Left colon (tissue), 2 donors: ENCODE results near the gene GPR146. TPM values are rescaled to one million over a fixed set of nuclear protein-coding genes. Genes with fewer than 3 reads are reported as not detected.

Experiments used
- ATAC-seq: fragments of 200-7000 bp; cut with Tn5 transposase; one replicate; pipeline ENCODE4 v1.9.1; 2020; ENCODE audit warnings: mild to moderate bottlenecking, moderate library complexity
- DNase-seq, 2 donors: peaks; one replicate each; pipeline ENCODE4 v3.0.0-alpha.2; 2020
- intact Hi-C, 2 donors: fragments of 100-400 bp; cut with DNase I in 1 of 2; cut with micrococcal nuclease in 1 of 2; formaldehyde crosslinking; loops; one replicate each; pipeline versions ENCODE4 v1.11.2 to v1.14.0; 2022; cut with DNase I, micrococcal nuclease
- total RNA-seq, 2 donors: library from RNA; stranded (reverse); fragmentation: NEBNext Ultra II Directional; extraction: Animal tissue kit (Norgen Biotek cat#: 25700); gene quantifications; one replicate each; pipeline ENCODE4 v1.2.1, GENCODE V29; 2021
- donor health status: DM: no; HTN: no; CAD: no.
- donor health status: DM: yes; HTN: yes; CAD: no.

Gene GPR146
- total RNA-seq, 2 donors from 2014 or later: 4.0 to 7.4 TPM

DNA sequence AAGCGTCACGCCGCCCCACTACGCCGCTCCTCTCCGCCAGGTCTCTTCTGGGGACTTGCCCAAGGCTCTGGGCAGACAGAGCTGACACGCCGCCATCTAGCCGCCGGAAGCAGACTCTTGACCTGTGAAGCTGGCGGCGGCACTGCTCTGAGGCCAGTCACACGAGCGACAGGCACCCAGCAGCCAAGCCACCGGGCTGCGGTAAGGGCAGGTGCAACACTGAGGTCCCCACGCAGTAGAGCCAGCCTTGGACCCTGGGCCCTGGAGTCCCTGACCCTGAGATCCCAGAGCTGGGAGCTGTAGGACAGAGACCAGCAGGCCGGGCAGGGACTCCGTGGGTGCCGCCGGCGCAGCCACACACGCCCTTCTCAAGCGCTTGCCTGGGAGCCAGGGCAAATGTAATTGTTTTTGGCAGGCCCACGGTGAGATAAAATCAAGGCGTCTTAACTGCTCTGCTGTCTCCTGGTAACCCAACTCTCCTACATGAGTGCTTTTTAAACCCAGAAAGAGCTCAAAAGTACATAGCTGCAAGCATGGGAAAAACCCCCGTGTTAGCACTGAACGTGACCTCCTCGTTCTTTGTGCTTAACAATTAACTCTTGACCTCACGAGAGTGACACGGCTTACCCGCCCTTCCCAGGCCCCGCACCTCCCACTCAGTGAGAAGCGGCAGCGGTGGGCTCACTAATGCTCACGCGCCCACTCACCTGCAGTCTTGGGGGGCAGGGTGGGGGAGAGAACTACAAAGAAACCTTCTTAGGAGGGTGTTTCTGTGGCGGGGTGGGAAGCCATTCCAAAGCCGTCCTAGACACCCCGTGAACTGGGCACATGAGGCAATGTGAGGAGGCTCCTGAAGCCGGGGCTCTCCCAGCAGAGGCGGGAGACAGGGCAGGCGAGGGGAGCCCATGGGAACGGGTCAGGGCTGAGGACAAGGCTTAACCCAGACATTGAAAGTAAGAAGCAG, 52.1 kb downstream of the GPR146 start:
- DNase-seq: no peak
- intact Hi-C loops: no loop called here
- peak; percentile 27 for ATAC-seq

DNA sequence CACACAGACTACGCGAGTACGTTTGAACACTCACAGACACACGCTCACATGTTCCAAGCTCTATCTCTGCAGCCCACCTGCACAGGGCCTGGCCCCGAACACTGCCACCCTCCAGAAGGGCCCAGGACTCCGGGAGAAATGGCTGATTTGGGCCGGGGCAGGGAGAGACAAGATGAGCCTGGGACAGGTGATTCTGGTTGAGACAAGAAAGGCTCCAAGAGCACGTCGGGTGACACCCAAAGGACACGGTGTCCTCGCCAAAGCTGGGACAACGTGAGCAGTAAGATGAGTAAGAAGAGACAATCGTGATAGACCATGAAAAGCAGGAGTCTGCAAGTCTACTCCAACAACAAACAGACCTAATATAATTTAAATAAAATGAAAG, 52.8 kb downstream of the GPR146 start:
- ATAC-seq (no peak), DNase-seq (no peak)
- intact Hi-C loops: no loop called here

DNA sequence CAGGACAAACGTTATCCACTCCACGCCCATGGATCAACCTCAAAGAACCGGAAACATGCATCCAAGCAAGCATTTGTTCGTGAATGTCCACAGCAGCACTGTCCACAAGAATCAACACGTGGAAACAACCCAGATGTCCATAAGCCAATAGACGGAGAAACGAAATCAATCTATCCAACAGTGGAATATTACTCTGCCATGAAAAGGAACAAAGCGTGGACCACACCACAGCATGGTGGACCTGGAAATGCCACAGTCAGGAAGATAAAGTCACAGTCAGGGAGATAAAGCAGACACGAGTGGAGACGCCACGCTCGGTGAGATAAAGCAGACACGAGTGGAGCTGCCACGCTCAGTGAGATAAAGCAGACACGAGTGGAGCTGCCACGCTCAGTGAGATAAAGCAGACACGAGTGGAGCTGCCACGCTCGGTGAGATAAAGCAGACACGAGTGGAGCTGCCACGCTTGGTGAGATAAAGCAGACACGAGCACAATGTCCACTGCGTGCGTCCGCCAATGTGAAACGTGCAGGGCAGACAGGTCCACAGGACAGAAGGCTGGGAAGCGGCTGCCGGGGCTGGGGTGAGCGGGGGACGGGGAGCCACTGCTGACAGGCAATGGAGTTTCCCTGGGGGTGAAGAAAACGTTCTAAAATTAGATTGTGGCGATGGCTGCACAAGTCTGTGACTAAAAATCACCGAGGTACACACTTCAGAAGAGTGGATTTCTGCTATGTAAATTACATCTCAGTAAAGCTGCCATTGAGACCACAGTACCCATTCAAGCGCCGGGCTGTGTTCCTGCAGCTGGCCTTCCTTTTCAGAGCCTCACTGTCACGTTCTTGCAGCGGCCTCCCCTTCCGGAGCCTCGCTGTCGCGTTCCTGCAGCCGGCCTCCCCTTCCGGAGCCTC, 54.2 kb downstream of the GPR146 start:
- ATAC-seq (no peak), DNase-seq (no peak)
- intact Hi-C loops: no loop called here

DNA sequence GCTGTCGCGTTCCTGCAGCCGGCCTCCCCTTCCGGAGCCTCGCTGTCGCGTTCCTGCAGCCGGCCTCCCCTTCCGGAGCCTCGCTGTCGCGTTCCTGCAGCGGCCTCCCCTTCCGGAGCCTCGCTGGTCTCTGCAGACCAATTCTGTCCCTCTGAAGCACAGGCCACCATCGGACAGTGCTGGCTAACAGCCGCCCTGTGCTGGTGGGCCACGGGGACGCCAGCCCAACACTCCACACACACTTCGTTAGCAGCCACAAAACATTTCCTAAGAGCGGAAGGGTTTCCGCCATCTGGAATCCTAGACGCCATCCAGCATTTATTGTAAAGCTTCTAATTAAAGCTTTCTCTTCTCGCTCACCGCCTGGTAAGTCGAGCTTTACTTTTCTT, 54.8 kb downstream of the GPR146 start:
- intact Hi-C loops: no loop called here
- DNase-seq (no peak), ATAC-seq (no peak)

DNA sequence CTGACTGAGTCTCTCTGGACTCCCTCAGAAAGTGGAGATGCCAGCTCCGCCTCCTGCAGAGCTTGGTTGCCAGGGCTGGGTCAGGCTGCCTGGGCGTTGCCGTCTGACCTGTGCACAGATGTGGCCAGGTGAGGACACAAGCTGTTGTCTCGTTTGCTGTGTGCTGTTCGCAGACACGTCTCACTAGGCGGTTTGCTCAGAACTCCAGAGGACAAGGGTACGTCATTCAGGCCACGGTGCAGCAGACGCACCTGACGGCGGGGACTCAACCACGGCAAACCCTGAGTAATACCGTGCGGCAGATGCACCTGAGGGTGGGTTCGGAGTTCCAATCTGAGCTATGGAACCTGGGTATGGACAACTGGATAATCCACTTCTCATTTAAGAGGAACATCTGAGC, 55.3 kb downstream of the GPR146 start:
- ATAC-seq: peak; percentile 44
- intact Hi-C loops: no loop called here

DNA sequence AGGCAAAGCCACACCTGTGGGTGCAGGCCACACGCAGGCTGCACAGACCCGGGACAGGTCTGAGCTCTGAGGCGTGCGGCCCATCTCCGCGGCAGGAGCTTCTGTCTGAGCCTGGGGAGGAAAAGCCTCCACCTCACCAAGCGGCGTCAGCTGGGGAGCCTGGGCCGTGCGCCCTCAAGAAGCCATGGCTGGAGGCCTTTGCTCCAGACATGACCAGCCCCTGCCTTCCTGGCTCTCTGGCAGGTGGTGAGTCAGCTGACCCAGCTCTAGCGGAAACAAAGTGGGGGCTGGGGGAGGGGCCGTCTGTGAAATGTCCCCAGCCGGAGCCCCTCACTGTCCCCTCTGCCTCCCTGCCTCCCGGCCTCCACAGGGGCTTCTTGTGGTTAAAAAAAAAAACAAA, 56.0 kb downstream of the GPR146 start:
- DNase-seq: no peak
- intact Hi-C loops: no loop called here
- ATAC-seq: no peak

More for the DNA sequence above, 55.3 kb downstream of the GPR146 start:
- DNase-seq: no peak

DNA sequence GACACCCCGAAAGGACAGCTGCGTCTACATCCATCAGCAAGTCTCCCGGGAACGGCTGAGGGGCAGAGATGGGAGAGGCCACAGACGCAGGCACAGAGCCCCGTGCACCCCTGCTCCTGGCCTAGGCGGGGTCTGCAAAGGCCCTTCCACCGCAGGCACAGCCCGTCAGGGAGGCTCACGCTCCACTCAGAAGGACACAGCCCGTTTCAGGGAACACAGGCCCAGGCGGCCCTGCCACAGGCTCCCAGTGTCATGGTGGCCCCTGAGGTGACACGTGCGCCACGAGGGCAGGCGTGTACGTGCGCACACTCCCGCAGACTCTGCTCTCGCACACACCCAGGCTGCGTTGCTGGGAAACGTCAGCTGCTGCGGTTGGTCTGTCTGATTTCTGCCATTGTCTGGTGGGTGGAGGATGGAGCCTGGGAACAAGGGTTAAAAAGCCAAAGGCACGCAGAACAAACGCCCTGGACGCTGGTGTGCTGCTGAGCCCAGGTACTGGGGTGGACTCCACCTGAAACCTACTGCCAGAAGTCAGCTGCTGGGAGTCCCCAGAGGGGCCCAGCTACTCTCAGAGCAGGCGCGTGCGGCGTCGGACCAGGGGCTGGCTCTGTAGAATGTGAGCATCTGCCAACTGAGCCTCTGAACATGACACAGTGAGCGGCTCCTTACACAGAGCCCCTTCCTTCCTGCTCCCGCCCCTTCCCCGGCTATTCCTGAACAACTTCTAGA, 56.7 kb downstream of the GPR146 start:
- DNase-seq: no peak
- intact Hi-C loops: no loop called here
- no peak for ATAC-seq

DNA sequence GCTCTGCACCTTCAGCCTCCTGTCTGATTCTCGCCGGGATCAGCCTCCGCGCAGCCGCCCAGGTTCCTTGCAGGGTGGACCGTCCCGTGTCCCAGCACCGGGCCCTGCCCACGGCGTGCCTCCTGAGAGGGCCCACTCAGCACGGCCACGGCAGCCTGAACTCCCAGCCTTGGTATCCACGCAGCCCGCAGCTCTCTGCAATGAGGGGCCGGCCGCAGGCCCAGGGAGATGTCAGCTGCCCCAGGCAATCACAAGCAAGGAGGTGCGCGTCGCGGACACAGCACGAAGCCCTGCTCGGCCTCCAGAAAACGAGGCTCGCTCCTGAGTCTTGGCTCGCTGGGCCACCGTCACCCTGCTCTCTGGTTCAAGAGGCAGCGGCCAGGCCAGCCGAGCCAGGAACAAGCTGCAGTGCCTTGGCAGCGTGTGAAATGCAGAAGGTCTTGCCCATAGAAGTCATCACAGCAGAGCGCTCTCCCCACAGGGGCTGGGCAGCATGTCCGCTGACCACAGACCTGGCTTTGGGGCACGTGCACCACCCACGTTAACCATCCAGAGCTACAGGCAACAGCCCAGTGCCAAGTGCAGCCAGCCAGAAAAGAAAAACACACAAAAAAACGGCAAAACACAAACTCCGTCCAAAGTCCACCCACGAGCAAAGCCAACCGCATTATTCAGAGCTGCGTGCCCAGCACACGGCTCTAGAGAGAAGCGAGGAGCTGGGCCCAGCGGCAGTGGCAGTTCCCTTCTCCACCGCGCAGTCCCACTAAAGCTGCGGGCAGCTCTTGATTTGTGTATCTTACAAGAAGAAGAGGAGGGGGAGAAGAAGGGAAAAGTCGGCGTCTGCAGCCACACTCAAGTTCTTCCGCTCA, 57.5 kb downstream of the GPR146 start:
- intact Hi-C loops: no loop called here
- DNase-seq: no peak
- peak; percentile 23 for ATAC-seq

DNA sequence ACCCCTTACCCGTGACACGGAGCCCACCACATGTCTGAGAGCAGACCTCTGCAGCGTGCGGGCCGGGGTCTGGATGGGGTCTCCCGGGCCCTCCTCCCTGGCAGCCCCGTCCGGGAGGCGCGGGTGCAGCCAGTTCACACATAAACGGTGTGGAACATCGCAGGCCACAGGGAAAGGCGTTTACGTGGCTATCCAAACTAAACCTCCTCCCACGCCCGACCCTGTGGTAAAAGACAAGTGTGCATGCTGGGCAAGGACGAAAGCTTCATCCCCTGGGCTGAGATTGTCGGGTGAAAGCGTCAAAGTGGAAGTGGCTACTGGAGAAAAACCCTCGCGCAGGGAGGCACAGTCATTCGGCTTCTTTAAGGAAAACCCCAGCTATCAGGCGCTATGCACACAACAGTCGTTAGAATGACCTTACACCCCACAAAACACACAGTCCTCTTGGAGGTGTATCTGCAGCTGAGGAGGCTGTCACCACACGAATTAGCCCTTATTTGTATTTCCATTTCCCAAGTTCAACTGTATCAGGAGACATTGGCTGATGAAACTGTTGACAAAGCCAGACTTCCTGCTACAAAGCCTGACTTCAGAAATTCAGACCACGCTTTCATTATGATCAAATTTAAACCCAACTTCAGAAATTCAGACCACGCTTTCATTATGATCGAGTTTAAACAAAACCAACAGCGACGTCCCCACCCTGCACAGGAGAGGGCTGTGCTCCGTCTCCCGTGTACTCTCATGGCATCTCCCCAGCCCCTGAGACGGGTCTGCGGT, 58.9 kb downstream of the GPR146 start:
- ATAC-seq (peak; percentile 59), DNase-seq (no peak)
- intact Hi-C loops: no loop called here

DNA sequence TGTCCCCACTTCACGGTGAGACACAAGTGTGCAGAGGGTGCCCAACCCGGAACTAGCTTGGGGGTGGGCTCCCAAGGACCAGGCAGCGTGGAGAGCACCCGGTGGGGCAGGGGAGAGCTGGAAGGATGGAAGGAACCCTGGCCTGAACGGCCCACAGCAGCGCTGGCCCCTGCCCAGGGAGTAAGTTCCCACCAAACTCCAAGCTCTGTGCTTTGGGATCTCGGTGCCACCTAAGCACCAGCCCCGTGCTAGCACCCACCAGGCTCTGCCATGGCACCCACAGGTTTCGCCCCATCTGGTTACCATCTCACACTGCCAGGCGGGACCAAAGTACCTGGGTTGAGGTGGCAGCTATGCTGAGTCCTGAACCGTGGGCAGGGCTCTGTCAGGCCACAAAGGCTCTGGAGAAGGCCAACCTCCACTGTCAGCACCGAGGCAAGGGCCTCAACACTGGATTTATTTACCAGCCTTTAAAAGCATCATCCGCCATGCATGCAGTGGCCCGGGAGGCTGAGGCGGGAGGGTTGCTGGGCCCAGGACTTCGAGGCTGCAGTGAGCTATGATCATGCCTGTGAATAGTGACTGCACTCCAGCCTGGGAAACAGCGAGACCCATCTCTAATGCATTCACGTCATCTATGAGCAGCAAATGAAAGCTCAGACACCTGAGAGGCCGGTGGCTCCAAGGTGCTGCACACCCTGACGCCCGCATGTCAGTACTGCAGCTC, 59.6 kb downstream of the GPR146 start:
- DNase-seq: no peak
- intact Hi-C loops: no loop called here
- no peak for ATAC-seq

DNA sequence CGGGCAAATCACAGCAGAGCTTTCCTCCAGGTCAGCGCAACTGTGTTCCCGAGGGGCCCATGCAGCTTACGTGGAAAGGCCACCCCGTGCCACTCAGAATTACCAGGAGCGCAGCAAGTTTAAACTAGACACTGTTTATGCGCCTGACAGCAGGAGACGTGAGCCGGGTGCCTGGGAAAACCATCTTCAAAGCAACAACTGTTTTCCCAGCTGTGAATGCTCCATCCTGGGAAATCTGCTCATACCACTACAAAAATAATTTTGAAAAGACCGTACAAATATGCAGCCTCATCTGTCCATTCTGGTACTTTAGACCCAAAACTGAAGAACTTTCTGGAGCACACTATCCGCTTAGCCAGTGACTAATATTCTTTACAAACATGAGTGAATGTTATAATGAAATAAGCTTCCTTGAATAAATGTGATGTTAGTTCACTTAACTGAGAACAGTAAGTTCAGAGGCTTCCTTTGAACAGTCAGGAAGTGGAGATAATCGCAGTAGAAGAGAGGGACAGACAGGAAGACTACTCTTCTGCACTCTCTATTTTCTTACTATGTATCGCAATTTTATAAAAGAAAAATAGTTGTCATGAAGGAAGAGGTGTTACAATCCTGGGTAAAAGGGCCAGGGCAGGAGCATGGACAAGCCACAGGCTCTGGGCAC, 60.3 kb downstream of the GPR146 start:
- intact Hi-C loops: no loop called here
- ATAC-seq (no peak), DNase-seq (no peak)

DNA sequence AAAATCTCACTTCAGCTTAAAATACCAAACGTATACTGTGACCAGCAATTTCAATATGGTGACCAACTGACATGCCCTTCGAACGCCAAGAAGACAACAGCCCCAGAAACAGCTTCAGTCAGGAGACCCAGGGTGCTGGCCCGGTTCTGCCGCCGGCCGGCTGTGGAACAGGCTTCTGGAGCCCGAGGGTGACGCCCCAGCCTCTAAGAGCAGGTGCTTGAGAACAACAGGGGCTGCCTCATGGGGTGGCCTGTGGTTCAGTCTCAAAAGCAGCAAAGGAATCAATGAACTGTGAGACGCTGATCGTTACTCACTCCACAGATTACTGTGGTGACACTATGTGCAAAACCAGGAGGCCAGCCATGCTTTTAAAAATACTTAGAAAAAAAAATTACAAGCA, 60.8 kb downstream of the GPR146 start:
- no peak for ATAC-seq
- intact Hi-C loops: no loop called here
- no peak for DNase-seq

DNA sequence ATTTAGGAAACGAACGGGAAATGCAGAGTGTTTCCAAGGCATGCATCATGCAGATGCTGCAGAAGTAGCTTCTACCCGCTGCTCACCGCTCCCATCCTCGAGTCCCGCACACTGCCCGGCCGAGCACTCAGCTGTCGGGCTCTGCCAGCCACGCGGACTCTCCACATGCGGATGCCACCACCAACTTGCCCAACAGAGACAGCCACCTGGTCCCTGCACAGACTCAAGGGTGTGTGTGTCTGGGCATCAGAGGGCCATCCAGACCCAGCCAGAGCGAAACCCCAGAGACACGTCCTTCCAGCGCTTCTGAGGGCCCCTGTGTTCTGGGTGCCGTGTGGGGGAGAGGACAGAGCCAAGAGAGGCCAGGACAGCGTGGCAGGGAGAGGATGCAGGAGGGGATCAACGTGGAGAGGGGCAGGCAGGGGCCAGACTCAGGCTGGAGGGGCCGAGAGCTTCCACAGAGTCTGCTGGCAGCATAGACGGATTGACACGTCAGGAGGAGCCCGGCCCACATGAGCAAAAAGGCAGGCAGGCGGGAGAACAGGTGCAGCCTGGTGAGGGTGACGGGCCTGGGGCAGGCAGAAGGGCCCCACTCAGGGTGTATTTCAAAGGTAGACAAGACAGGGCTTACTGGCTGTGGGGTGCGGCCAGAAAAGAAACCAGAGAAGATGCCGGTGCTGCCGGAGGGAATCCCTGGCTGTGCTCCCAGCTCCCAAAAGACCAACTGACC, 61.9 kb downstream of the GPR146 start:
- intact Hi-C loops: no loop called here
- DNase-seq: no peak
- ATAC-seq: no peak

DNA sequence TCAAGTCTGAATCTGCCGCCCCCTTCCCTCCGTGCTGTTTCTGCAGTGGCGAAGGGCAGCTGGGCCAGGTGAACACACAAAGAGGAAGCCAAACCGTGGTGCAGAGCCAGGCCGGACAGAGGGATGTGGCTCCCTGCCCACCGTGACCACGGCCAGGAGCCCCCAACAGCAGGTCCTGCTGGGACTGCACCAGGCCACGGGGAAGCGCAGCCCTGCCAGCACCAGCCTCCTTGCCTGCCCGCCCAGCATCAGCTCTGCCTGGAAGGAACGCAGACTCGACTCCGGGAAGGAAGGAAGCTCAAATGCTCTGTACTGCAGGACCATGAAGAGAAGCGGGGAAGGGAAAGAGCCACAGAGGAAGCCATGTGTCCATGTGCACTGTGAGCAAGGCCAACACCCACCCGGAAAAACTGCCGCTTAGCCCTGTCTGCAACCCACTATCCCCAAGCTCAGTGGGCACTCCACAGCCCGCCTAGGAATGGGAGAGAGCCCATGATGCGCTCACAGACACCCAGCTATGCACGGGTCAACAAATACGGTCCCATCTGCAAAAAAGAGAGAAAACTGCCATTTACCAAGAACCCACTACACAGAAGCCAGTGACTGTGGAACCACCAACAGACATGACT, 62.6 kb downstream of the GPR146 start:
- intact Hi-C loops: no loop called here
- ATAC-seq (no peak), DNase-seq (no peak)

DNA sequence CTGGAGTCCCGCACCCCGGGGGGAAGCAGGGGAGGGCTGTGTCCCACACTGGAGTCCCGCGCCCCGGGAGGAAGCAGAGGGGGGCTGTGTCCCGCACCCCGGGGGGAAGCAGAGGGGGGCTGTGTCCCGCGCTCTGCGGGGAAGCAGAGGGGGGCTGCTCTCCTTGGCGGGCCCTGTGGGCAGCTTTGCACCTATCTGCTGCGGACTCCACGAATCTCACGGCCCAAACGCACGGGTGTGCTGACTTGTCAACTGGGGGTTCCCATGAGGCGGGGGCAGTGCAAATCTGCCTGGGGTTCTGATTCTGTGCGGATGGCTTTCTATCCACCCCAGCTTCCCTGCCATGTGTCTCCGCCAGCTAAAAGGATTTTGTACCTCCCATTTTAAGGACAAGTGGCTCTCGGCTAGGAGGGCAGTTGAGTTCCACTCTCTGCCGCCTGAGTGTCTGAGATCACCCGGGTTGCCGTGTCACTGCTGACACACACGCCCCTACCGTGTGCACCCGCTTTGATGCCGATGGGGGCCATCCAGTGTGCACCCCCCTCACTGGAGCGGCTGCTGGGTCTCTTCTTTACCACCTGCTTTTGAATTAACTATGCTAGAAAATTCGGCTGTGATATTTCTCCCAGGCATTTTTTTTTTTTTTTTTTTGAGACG, 64.0 kb downstream of the GPR146 start:
- no peak for ATAC-seq
- DNase-seq: no peak
- intact Hi-C loops: no loop called here
